ENCODE results near the gene ZNF805.
"Not testable (repeated sequence)": the region's sequence is repeated elsewhere in the genome, so short reads cannot be mapped to it uniquely, and the experiment has no call there.

Gene ZNF805

DNA sequence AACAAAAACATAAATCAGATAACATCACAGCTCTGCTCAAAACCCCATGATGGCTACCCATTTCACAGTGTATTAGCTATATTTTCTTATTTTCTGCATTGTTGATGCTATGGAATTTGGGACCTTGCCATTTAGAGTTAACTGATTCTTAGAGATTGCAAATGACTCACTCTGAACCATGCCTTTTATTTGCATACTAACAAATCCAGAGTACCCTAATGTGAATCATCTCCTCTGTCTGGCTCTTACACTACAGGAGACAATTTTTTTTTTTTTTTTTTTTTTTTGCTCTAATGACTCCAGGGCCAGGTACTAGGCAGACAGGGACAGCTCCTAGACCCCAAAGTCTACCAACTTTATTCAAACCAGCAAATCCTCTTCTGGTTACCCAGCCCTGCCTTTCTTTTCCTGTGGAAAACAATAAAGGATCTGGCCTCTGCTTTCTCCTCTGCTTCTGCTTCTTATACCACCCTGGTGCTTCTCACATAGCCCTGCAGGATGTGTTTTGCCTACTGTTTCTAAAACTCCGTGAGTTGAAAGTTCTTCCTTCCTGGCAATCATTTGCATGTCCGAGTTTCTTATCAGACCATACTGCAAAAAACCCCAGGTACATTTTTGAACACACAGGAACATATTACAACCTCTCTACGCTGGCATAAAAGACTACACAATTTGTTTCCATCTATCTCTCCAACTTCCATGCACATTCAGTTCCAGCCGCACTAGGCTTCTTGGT lies 29.3 kb downstream of the ZNF805 start:
- no peak for DNase-seq (ENCODE audit: low read depth)

DNA sequence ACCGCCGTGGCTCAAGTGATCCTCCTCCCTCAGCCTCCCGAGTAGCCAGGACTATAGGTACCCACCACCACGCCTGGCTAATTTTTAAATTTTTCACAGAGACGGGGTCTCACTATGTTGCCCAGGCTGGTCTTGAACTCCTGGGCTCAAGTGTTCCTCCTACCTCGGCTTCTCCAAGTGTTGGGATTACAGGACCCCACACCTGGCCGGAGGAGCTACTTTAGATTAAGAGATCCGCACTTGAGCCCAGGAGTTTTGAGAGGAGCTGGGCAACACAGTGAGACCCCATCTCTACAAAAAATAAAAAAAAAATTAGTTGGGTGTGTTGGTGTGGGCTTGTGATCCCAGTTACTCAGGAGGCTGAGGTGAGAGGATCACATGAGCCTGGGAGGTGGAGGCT lies 30.8 kb downstream of the ZNF805 start:
- no peak for DNase-seq (ENCODE audit: low read depth)

DNA sequence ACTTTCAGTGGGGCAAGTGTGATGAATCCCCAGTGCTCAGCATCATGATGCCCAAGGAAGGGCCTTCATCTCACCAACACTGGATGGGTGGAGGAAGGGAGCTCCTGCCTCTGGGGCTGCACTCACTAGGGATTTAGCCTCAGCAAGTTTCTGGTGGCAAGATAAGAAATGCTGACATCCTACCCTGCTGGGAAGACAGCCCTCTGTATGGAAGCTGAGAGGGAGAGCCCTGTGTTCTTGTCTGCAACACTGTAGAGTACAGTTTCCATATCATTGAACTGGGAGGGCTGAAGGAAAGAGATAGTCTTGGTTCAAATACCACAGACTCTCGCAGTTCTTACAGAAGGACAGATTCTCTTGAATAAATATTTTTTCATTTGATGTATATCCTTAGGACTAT lies 32.6 kb downstream of the ZNF805 start:
- no peak for DNase-seq (ENCODE audit: low read depth)

DNA sequence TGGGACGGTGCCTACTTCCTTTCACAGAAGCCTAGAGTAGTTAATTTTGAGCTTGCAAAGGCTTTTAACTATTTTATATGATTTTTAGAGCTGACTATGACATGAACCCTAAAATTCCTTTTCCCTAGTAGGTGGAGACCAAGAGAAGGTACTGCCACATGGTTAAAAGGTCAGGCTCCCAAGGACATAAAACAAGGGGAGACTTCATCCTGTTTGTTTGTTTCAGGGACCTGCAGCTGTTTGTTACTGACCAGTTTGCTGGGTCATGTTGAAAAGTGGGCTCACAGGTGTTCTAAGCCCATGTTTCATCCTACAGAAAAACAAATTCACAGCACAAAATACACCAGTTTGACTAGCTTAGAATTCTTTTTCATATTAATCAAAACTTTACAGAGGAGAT lies 36.0 kb downstream of the ZNF805 start:
- DNase-seq (ENCODE audit: low read depth) = no peak

DNA sequence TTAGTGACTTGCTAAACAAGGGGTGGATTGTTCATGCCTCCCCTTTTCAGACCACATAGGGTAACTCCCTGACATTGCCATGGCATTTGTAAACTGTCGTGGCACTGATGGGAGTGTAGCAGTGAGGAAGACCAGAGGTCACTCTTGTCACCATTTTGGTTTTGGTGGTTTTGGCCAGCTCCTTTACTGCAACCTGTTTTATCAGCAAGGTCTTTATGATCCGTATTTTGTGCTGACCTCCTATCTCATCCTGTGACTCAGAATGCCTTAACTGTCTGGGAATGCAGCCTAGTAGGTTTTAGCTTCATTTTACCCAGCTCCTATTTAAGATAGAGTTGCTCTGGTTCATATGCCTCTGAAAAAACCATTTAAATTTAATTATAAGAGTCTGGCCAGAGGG lies 38.0 kb downstream of the ZNF805 start:
- not testable (repeated sequence) for DNase-seq (ENCODE audit: low read depth)

DNA sequence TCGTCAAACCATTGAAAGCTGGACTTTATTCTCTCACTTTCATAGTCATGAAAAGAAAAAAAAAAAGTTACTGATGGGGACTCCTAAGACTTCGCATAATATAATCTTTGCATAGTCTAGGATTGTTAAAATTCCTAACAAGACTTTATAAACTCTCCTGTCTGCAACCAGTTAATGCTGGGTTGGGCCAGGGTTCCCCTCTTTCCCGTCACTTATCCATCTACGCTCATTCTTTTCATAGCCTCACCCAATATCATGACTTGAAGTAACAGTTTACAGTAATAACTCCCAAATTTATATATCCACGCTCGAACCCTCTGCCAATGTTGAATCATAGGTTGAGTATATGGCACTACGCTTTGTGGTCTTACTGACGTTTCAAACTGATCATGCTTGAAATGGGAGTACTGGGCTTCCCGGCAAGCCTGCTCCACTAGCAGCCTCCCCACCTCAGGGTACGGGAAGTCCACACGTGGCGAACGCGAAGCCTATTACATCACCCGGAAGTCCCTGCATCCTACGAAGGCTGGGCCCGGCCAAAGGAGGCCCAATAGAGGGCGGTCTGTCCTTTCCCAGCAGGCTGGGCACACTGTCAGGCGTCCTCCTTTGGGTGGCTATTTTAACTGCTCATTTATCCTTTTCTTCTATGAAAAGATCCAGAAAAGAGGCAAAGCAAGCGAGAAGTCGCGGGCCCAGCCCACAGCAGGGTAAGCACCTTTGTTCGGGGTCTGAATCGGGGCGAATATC lies 39.2 kb downstream of the ZNF805 start:
- peak; percentile 94 for DNase-seq (ENCODE audit: low read depth)

DNA sequence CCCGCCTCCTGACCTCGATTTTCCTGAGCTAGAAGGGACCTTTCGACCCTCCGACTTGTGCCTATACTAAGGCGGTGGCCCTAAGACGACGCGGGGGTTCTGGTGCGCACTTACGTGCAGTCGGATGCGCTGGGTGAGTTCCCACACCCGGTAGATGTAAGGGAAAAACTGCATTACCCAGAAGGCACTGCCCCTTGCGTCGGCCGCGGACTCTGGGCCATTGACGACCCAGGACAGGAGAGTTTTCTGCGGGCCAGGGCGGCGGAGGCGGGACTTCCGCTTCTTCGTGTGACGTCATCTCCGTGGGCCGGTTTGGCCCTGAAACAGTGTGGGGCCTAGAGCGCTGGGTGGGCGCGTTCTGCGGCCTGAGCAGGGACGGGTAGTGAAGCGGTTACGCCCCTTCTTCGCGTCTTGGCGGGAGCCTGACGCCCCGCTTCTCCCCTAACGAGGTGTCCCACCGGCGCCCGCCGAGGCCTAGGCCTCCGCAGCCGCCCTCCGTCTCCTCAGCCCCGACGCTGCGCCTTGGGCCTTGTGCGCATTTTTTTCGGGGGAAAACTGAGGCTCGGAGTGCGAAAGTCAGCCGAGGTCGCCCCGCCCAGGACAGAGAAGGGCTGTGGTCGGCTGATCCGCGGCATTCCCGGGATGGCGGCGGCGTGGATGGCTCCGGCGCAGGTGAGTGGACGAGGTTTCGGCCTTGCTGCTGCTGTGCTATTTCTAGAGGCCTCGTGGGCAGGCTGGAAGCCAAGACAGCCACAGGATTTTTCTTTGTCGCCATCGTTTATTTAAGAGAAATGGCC lies 39.9 kb downstream of the ZNF805 start, which contains the start of gene ZNF460:
Gene ZNF460 (plus strand): TSS at position 321 of the 797 bp plus-strand sequence. CDS start 322 bp downstream, at position 643.
- DNase-seq (ENCODE audit: low read depth) = peak; percentile 96

DNA sequence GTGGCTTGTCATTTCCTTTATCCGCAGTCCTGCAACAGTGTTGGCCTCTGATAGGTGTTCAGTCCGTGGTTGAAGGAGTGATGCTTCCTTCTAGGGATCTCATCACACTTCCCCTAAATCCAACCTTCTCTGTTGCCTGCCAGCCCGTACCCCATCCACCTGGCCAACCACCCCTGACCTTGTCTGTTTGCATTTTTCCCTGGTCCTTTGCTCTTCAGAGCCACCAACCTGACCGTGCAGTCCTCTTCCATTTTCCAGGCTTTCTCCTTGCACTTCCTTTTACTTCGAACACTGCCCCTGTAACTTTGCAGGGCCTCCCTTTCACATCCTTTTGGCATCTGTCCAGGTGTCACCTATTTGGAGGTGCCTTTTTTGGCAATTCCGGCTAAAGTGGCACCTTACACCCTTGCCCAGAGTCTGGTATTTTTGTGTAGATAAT lies 40.5 kb downstream of the ZNF805 start:
- no peak for DNase-seq (ENCODE audit: low read depth)

DNA sequence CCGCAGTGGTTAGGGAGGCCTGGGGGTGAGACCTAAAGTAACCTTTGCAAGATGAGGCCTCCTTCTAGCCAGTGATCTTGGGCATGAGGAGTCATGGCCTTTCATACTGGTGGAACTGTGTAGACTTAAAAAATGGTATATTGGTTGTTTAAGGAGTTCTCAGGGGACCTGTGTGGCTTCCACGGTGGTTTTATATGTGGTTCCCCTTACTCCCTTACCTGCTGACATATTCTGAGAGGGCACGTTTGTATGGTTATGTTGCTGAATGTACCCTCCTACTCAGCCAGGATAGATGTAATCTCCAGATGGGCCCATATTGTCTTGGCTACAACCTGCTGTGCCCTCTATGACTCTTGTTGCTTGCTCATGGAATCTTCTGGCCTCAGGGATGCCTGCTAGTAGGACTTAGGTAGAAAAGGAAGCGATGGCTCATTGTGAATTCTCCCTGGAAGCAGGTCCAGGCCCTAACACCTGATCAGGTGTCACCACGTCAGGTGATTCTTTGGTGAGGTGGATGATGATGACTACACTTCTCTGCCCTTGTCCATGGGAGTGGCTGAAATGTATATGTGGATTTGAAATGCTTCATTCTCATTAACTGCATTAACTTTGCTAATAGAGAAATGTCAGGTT lies 41.7 kb downstream of the ZNF805 start:
- DNase-seq (ENCODE audit: low read depth) = no peak

DNA sequence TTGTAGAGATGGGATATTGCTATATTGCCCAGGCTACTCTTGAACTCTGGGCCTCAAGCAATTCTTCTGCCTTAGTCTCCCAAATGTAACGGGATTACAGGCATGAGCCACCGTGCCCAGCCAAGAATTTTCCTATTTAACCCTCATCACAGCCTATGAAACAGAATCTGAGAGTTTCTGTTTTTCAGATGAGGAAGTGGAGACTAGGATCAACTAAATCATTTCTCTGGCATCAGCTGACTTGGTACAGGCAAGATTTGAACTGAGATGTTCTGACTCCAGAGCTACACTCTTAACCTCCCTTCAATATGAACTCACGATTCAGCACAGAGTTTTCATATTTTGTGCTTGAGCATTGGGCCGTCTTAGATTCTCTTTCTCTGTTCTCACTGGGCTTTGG lies 47.9 kb downstream of the ZNF805 start:
- no peak for DNase-seq (ENCODE audit: low read depth)

DNA sequence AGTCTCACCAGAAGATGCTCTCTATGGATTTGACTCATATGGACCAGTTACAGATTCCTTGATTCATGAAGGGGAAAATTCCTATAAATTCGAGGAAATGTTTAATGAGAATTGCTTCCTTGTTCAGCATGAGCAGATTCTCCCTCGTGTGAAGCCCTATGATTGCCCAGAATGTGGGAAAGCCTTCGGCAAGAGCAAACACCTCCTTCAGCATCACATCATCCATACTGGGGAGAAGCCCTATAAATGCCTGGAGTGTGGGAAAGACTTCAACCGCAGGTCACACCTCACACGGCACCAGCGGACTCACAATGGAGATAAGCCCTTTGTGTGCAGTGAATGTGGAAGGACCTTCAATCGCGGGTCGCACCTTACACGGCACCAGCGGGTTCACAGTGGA lies 50.5 kb downstream of the ZNF805 start:
- no peak for DNase-seq (ENCODE audit: low read depth)

DNA sequence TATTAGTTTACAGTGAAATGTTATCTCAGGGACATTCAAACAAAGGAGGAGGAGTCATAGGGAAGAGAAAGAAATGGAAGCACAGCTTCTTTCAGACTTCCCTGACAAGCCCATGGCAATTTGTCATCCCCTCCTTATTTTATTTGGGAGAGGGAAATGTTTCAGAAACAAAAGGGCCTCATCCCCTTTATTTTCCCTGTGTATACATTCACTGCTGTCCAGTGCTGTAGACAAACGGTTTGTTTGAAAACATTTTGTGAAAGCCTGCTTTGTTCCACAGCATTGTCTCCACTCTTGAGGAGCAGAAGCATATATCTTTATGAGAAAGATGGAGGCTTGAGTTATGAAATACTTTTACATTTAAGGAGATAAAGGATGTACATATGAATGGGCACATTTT lies 52.1 kb downstream of the ZNF805 start:
- DNase-seq (ENCODE audit: low read depth) = no peak

DNA sequence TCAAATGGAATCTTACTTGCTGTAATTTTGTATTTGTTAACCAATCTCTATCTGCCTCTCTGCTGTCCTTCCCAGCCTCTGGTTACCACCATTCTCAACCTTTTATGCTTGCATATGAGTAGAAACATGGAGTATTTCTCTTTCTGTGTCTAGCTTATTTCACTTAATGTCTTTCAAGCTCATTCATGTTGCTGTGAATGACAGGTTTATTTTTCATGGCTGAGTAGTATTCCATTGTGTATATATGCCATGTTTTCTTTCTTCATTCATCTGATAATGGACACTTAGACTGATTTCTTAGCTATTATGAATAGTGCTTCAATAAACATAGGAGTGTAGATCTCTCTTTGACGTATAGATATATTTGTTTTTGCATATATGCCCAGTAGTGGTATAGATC lies 53.3 kb downstream of the ZNF805 start:
- no peak for DNase-seq (ENCODE audit: low read depth)

DNA sequence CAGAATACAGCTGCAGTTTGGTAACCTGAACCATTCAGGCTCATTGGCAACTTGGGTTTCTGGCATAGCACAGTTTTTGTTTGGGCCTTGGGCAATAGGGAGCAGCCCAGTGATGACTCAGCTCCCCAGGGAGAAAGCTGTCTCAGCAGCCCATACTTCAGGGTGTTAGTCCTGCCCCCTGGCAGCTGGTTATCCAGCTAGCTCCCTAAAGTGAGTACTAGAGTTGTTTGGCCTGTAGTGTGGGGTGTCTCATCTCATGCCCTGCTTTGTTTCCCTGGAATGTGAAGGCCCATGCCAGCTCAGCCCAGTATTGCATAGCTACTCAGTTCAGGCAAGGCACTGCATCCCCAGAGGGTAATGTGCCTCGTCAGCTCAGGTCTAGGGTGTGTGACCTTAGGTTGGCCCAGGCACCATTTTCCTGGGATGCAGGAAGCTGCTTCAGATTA lies 61.6 kb downstream of the ZNF805 start:
- no peak for DNase-seq (ENCODE audit: low read depth)

DNA sequence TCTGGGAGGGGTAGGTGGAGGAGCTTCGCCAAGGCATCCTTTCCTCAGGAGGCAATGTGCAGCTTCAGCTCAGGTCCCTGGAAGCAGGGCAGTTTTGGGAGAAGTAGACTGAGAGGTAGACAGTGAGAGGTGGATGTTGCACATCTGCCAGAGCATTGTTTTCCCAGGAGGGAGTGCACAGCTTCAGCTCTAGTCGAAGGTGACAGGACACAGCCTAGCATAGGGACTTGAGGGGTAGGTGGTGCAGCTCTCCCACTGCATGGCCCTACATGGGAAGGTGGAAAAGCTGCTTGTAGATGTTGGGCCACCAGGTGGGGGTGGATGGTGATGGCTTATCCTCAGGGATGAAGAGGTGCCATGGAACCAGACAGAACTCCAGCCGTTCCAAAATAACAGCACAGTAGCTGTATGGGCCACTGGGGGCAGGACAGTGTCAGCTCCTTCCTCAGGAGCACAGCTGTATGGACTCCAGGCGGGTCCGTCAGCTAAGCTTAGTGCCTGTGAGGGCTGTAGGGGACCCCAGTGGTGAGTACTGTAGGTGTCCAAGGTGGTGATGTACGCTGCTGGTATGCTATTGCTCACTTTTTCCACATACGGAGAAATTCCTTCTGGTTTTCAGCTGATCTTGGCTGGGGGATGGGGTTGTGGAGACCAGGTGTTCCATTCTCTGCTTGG lies 62.4 kb downstream of the ZNF805 start:
- no peak for DNase-seq (ENCODE audit: low read depth)

Measured in CMK (cell line).